WTC11 (cell line): Measurements from ENCODE around the gene ANKRD49.

ENCODE experiments used
- ATF3 ChIP-seq: sonication (generic); formaldehyde crosslinking; conservative IDR thresholded peaks from 2 replicates; pipeline ENCODE4 v1.8.1; 2022; ENCODE audit warnings: mild to moderate bottlenecking, missing genetic modification reagents
- CTCF ChIP-seq: fragments of 200-600 bp; IDR thresholded peaks from 2 replicates; pipeline ENCODE4 v1.8.0; 2022; ENCODE audit warnings: antibody characterized with exemption
- E2F1 ChIP-seq: sonication (generic); formaldehyde crosslinking; IDR thresholded peaks from 2 replicates; pipeline ENCODE4 v1.8.0; 2022; ENCODE audit warnings: mild to moderate bottlenecking, missing genetic modification reagents
- GRHL2 ChIP-seq: fragments of 250-450 bp; sonication (Bioruptor Pico); IDR thresholded peaks from 2 replicates; pipeline ENCODE4 v1.8.0; 2022; ENCODE audit warnings: mild to moderate bottlenecking, moderate library complexity; ENCODE audit not compliant: insufficient replicate concordance, severe bottlenecking
- MAX ChIP-seq: sonication (generic); formaldehyde crosslinking; IDR thresholded peaks from 2 replicates; pipeline ENCODE4 v1.8.0; 2022; ENCODE audit warnings: mild to moderate bottlenecking, missing genetic modification reagents
- MLX ChIP-seq: sonication (generic); formaldehyde crosslinking; IDR thresholded peaks from 2 replicates; pipeline ENCODE4 v1.8.1; 2023; ENCODE audit warnings: mild to moderate bottlenecking, missing genetic modification reagents, moderate library complexity
- RELA ChIP-seq: sonication (generic); formaldehyde crosslinking; IDR thresholded peaks from 2 replicates; pipeline ENCODE4 v1.8.1; 2022; ENCODE audit warnings: missing genetic modification reagents, mild to moderate bottlenecking, borderline replicate concordance
- ZNF232 ChIP-seq: sonication (generic); formaldehyde crosslinking; IDR thresholded peaks from 2 replicates; pipeline ENCODE4 v1.8.0; 2022; ENCODE audit warnings: mild to moderate bottlenecking, missing genetic modification reagents

GRCh38 chr11:94494126-94494680, 419 bp downstream of the ANKRD49 start:
- no peak for TF ChIP-seq MLX (CRISPR knock-in tag)
- no peak for TF ChIP-seq CTCF
- no peak for TF ChIP-seq MAX (CRISPR knock-in tag)
- TF ChIP-seq E2F1 (CRISPR knock-in tag) = no peak
- TF ChIP-seq ZNF232 (CRISPR knock-in tag) = no peak
- no peak for TF ChIP-seq GRHL2 (CRISPR knock-in tag)
- no peak for TF ChIP-seq RELA (CRISPR knock-in tag)
- no peak for TF ChIP-seq ATF3
